Measurements from ENCODE around the gene OLIG3. TPM values are rescaled to one million over a fixed set of nuclear protein-coding genes. Genes with fewer than 3 reads are reported as not detected.

The OLIG3 gene
- total RNA-seq, 1 experiment from 2014 or later: not detected

- Mint-ChIP-seq H3K27ac (ENCODE audit: unreplicated experiment) (no peak overlapping the region), H3K36me3 (ENCODE audit: insufficient read depth, unreplicated experiment) (no peaks in the 10 kb centered on the region), H3K4me1 (ENCODE audit: low read depth, unreplicated experiment) (peaks cover 7% of the 10 kb centered on the region), H3K4me3 (ENCODE audit: unreplicated experiment) (no peak overlapping the region), H3K27me3 (ENCODE audit: insufficient read depth, unreplicated experiment) (peaks cover 8% of the 10 kb centered on the region), H3K9me3 (ENCODE audit: unreplicated experiment) (no peaks in the 10 kb centered on the region)
- DNase-seq: no peak
- Histone ChIP-seq H3K9me3 (no peaks in the 10 kb centered on the region), H3K4me3 (ENCODE audit: low read depth, low read length) (no peak overlapping the region), H3K4me1 (no peaks in the 10 kb centered on the region), H3K36me3 (ENCODE audit: control insufficient read depth, insufficient read depth, low read length) (no peaks in the 10 kb centered on the region), H3K27me3 (replicated peaks; ENCODE audit: control insufficient read depth, insufficient read depth, low read length) (no peaks in the 10 kb centered on the region; the same call in 1 of the 2 replicates)
- no peak for TF ChIP-seq CTCF (IDR thresholded peaks at IDR 0.05; ENCODE audit: insufficient read depth in 1 of 2, low read depth in 1 of 2, low read length in 1 of 2, severe bottlenecking in 1 of 2, unreplicated experiment in 1 of 2)
- CTCF ChIA-PET: no interaction called here
- no TSS peak for BruUV-seq (replicated peaks)
- intact Hi-C loops (cut with micrococcal nuclease; ENCODE audit: unreplicated experiment): no loop called here
- POLR2A ChIA-PET: no interaction called here
Observed at GRCh38 chr6:137514418-137514817, 20.2 kb upstream of the OLIG3 start.

- no peak overlapping the region for H3K4me3 ChIP-seq (ENCODE audit: low read depth, low read length)
- H3K4me1 ChIP-seq: no peaks in the 10 kb centered on the region
- Mint-ChIP-seq H3K4me1 (ENCODE audit: low read depth, unreplicated experiment) (peaks cover 7% of the 10 kb centered on the region), H3K4me3 (ENCODE audit: unreplicated experiment) (no peak overlapping the region), H3K27ac (ENCODE audit: unreplicated experiment) (no peak overlapping the region), H3K27me3 (ENCODE audit: insufficient read depth, unreplicated experiment) (peaks cover 8% of the 10 kb centered on the region), H3K9me3 (ENCODE audit: unreplicated experiment) (no peaks in the 10 kb centered on the region), H3K36me3 (ENCODE audit: insufficient read depth, unreplicated experiment) (no peaks in the 10 kb centered on the region)
- DNase-seq: no peak
- no peaks in the 10 kb centered on the region for H3K9me3 ChIP-seq
- no peak for TF ChIP-seq CTCF (IDR thresholded peaks at IDR 0.05; ENCODE audit: insufficient read depth in 1 of 2, low read depth in 1 of 2, low read length in 1 of 2, severe bottlenecking in 1 of 2, unreplicated experiment in 1 of 2)
- no TSS peak for BruUV-seq (replicated peaks)
- intact Hi-C loops (cut with micrococcal nuclease; ENCODE audit: unreplicated experiment): no loop called here
- CTCF ChIA-PET: no interaction called here
- no peaks in the 10 kb centered on the region for H3K36me3 ChIP-seq (ENCODE audit: control insufficient read depth, insufficient read depth, low read length)
- POLR2A ChIA-PET: no interaction called here
- no peaks in the 10 kb centered on the region; the same call in 1 of the 2 replicates for H3K27me3 ChIP-seq (replicated peaks; ENCODE audit: control insufficient read depth, insufficient read depth, low read length)
Observed at GRCh38 chr6:137512757-137513605, 18.8 kb upstream of the OLIG3 start.

GRCh38 chr6:137510923-137511322 lies 16.7 kb upstream of the OLIG3 start:
- no peaks in the 10 kb centered on the region for H3K9me3 Mint-ChIP-seq (ENCODE audit: unreplicated experiment)
- DNase-seq: no peak
- intact Hi-C loops (cut with micrococcal nuclease; ENCODE audit: unreplicated experiment): no loop called here
- no peak for TF ChIP-seq CTCF (IDR thresholded peaks at IDR 0.05; ENCODE audit: insufficient read depth in 1 of 2, low read depth in 1 of 2, low read length in 1 of 2, severe bottlenecking in 1 of 2, unreplicated experiment in 1 of 2)
- POLR2A ChIA-PET: no interaction called here
- BruUV-seq (replicated peaks): no TSS peak
- Histone ChIP-seq H3K4me3 (ENCODE audit: low read depth, low read length) (no peak overlapping the region), H3K36me3 (ENCODE audit: control insufficient read depth, insufficient read depth, low read length) (no peaks in the 10 kb centered on the region), H3K4me1 (no peaks in the 10 kb centered on the region), H3K9me3 (no peaks in the 10 kb centered on the region), H3K27me3 (replicated peaks; ENCODE audit: control insufficient read depth, insufficient read depth, low read length) (no peaks in the 10 kb centered on the region; the same call in 1 of the 2 replicates)
- no peak overlapping the region for H3K27ac Mint-ChIP-seq (ENCODE audit: unreplicated experiment)
- CTCF ChIA-PET: no interaction called here
- peaks cover 7% of the 10 kb centered on the region for H3K27me3 Mint-ChIP-seq (ENCODE audit: insufficient read depth, unreplicated experiment)
- H3K36me3 Mint-ChIP-seq (ENCODE audit: insufficient read depth, unreplicated experiment): no peaks in the 10 kb centered on the region
- H3K4me3 Mint-ChIP-seq (ENCODE audit: unreplicated experiment): no peak overlapping the region
- no peaks in the 10 kb centered on the region for H3K4me1 Mint-ChIP-seq (ENCODE audit: low read depth, unreplicated experiment)

Data from Caco-2 (cell line).